DMS153 treated with DMSO at 0.1 percent for 48 hours (cell line): Measurements from ENCODE around the gene CCNF.
A peak's percentile ranks its signal among the peaks of the same experiment; 100 is the strongest.

Experiments
- DNase-seq: peaks from one replicate; lab custom pipeline; 2025; ENCODE audit not compliant: unreplicated experiment; lab: John Stamatoyannopoulos, UW

Gene CCNF

GRCh38 chr16:2455081-2455845 is 26.0 kb downstream of the CCNF start:
- DNase-seq, result no peak

GRCh38 chr16:2456551-2457153 is 27.4 kb downstream of the CCNF start:
- no peak for DNase-seq

GRCh38 chr16:2457267-2457666 is 28.0 kb downstream of the CCNF start:
- no peak for DNase-seq

DNA sequence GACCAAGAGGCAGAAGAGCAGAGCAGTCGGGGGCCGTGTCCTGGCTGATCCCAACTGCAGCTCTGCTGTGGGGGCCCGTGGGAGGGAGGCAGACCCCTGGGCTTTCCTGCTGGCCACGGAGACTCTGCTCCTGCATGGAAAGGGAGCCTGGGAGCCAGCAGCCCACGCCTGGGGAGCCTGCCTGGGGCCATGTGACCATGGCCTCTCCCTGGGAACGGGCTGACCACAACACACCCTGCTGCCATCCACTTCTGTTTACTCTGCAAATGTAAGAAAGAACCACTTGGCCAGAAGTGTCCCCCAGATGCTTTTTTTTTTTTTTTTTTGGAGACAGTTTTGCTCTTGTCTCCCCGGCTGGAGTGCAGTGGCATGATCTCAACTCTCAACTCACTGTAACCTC is 28.7 kb downstream of the CCNF start:
- DNase-seq, result no peak

GRCh38 chr16:2458887-2459646 is 29.8 kb downstream of the CCNF start:
- no peak for DNase-seq

- DNase-seq, result peak; percentile 98
Measured at GRCh38 chr16:2459647-2460390, 30.6 kb downstream of the CCNF start, which contains the start of gene TEDC2. Gene TEDC2 (plus strand): TSS chr16:2460109. CDS start chr16:2460145, 36 bp downstream.

- DNase-seq, result no peak
Measured at GRCh38 chr16:2460391-2460713, 31.1 kb downstream of the CCNF start.

- DNase-seq, result no peak
Measured at GRCh38 chr16:2460916-2461315, 31.7 kb downstream of the CCNF start.

DNA sequence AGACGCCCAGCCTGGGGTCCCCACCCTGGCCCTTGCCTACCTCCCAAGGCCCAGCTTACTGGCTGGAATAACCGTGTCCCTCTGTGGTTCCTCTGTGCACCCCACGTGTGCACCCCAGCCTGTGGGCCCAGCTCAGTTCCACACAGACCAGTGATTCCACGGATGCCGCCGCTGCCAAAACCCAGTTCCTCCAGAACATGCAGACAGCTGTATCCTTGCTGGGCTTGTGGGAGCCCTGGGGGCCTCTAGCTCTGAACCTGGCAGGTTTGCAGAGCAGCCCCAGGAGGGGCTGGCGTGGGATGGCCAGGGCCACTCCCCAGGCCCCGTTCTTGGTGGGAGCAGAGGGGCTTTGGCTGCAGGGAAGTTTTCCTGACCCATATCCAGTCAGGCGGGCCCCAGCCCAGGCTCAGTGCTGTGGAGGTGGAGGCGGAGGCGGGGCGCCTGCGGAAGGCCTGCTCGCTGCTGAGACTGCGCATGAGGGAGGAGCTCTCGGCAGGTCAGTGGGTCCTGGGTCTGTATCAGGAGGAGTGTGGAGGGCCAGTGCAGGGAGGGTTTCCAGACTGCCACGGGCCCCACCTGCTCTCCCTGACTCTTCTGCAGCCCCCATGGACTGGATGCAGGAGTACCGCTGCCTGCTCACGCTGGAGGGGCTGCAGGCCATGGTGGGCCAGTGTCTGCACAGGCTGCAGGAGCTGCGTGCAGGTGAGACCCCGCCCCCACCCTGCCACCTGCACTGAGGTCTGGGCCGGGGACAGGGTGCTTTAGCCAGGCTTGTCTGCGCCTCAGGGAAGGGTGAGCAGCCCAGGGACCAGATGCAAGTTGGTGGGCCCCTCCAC is 33.0 kb downstream of the CCNF start:
- no peak for DNase-seq

DNA sequence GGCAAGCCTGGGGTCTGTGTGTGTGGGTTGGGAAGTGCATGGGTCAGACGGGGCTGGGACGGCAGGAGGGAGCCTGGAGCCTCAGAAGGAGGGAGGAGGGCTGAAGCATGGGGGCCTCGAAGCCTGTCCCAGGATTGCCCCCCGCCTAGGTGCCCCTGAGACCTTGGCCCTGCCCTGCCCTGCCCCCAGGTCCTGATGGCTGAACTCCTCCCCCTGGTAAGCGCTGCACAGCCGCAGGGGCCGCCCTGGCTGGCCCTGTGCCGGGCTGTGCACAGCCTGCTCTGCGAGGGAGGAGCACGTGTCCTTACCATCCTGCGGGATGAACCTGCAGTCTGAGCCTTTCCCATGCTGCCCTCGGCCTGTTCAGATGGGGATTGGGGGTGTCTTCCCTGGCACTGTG is 35.1 kb downstream of the CCNF start:
- DNase-seq, result no peak

DNA sequence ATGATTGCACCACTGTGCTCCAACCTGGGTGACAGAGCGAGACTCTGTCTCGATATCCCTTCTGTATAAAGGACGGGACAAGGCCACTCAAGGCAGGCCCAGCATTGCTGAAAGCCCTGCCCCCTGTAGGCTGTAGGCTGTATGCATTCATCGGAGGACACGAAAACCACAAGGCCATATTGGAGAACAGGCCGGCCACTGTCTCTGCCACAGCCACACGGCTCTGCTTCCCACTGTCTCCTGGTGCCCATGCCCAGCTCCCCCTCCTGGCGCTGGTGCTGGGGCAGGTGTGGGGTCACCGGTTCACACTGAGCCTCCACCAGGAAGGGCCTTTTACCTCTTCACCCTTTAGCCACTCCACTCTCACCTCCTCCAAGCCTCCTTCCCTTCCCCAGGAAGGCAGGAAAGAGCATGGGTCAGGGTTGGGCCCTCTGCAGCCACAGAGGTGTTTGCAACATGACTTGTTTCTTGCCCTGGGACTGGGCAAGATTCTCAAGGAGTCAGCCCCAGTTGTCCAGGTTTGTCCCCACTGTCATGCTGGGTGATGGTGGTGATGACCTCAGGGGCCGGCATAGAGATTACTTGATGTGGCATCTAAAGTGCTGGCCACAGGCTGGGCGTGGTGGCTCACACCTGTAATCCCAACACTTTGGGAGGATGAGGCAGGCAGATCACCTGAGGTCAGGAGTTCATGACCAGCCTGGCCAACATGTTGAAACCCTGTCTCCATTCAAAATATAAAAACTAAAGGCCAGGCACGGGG is 36.6 kb downstream of the CCNF start:
- DNase-seq, result no peak

DNA sequence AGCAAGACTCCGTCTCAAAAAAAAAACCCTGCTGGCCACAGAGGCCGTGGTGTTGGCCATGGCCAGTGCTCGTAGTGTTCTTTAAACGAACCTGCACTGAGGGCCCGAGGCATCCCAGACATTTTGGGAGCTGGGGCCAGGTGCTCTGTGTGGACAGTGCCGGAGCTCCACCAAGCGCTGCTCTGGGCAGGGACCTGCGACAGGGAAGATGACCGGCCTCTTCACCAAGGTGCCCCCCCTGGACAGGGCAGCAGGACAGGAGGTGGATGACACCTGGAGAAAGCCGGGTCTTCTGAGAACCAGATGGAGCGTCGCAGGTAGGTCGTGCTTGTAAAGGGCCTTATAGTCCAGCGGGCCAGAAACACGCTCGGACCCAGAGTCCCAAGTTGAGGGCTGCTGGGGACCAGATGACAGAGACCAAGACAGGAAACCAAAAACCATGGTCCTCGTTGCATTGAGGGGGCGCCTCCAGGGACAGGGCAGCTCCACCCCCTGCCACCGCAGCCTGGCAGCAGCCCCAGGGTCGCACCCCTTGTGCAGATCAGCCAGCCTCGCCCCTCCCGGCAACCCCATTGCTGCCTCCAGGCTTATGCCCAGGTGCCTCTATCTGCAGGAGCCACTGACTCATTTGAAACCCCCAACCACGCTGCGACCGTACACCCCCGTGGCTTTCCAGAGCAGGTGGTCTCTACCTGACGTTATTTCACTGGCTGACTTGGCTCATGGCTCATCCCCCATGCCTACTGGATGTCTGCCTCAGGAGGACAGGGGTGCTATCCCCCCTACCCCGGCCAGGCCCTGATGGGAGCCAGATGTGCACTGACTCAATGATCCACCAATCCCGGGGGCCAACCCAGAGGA is 37.6 kb downstream of the CCNF start:
- DNase-seq, result no peak

DNA sequence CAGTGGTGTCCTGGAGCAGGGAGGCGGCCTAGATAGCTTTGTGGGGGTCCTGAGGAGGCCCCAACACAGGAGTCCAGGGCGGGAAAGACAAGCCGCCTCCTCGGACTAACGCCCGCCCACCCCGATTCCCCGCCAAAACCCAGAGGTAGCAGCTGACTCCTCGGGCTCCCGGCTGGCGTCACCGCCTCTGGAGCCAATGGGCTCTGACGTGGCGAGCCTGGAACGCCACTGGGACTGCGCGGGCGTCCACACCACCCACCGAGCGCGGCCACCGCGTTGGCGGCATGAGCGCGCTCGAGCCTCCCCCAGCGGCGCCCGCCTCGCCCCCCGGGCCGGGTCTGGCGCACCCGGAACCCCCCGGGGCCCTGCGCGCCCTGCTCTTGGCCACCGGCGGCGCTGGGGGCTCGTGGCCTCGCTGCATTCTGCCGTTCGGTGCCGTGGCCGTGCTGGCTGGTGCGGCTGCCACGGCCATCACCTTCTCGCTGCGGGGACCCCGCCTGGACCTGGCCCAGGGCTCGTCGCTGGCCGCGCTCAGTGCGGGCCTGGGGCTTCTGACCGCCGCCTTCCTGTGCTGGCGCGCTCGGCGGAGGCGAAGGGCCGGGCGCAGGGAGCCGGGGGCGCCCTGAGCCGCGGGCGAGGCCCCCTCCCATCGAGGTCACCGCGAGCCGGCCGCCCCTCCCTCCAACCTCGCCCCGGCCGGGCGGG is 38.4 kb downstream of the CCNF start:
- DNase-seq, result peak; percentile 73

DNA sequence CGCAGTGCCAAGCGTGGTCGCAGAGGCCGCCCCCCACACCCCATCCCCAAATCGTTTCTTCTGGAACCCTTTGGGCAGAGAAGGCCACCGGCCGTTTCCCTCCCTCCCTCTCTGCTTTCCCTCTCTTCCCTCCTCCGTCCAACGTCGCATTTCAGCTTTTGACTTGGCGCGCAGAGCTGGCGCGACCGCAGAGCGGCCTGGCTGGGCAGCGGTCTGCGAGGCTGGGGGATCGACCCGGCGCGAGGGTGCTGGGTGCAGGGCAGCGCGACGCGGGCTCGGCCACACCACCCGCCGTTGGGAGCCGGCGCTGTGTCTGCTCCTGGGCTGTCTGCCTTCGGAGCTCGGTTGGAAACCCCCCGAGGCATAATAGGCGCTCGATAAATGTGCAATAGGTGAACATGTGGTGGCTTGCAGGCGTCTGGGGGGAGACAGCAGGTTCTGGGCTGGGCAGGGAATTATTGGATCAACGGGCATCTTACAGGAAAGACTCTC is 39.0 kb downstream of the CCNF start:
- peak; percentile 76 for DNase-seq

DNA sequence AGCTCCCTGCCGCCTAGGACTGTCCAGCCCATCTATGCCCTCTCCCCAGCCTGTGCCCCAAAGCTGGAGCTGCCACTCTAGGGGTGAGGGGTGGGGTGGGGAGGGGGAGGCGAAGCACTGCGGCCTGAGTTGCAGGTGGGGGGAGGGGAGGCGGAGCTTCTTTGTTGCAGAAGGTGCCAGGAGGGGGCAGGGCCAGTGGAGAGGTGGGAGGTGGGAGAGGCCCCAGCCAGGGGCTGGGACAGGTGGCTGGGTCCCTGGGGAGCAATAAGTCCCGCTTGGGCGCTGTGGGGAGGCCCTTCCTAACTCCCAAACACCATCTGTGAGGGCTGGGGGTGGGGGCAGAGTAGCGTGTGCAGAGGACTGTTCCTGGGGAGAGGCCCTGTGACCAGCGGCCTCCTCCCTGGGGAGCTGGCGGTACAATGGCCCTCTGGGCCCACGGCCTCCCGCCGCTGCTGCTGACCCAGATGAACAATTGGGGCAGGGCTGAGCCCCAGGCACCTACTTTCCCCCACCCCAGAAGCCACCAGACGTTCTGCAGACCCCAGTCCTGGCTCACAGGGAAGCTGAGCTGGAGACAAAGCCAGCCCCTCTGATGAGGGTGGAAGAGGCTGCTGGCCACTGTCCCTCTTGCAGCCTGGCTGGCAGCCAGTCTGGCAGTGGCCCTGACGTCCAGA is 39.6 kb downstream of the CCNF start:
- DNase-seq, result peak; percentile 96

GRCh38 chr16:2469399-2470233 is 40.4 kb downstream of the CCNF start:
- peak; percentile 36 for DNase-seq

- no peak for DNase-seq
Measured at GRCh38 chr16:2470234-2470601, 41.0 kb downstream of the CCNF start.
